Sigmoid colon (tissue), 7 donors: ENCODE data around the gene SMPDL3A. TPM values are rescaled to one million over a fixed set of nuclear protein-coding genes. Genes with fewer than 3 reads are reported as not detected.
"Not testable (repeated sequence)": the region's sequence is repeated elsewhere in the genome, so short reads cannot be mapped to it uniquely, and the experiment has no call there.

Experiments used
- DNase-seq: peaks from one replicate; pipeline ENCODE4 v3.0.0-alpha.2; 2019
- H3K27ac ChIP-seq, 4 donors: fragments of 200-600 bp; sonication (generic); one replicate each; pipeline ENCODE4 v1.5.1; 2016 to 2019; ENCODE audit warnings: mild to moderate bottlenecking in 1 of 4
- H3K27me3 ChIP-seq, 3 donors: fragments of 200-600 bp; sonication (generic); one replicate each; pipeline ENCODE4 v1.5.1; 2019; ENCODE audit warnings: mild to moderate bottlenecking in 1 of 3
- H3K36me3 ChIP-seq, 4 donors: fragments of 200-600 bp; sonication (generic); one replicate each; pipeline ENCODE4 v1.5.1; 2016 to 2019
- H3K4me1 ChIP-seq, 4 donors: fragments of 200-600 bp; sonication (generic); one replicate each; pipeline ENCODE4 v1.5.1; 2017 to 2019
- H3K4me3 ChIP-seq, 4 donors: fragments of 200-600 bp; sonication (generic); one replicate each; pipeline ENCODE4 v1.5.1; 2017 to 2019; ENCODE audit warnings: mild to moderate bottlenecking in 2 of 4, moderate library complexity in 1 of 4
- H3K9me3 ChIP-seq, 4 donors: fragments of 200-600 bp in 3 of 4; sonication (generic) in 3 of 4; one replicate each; pipeline versions ENCODE4 v1.5.1 to v1.6.1; 2013 to 2019
- EP300 ChIP-seq, 4 donors: sonication (generic); formaldehyde crosslinking; IDR thresholded peaks; one replicate each; pipeline ENCODE4 v1.6.1; 2017; ENCODE audit warnings: antibody characterized with exemption in 4 of 4
- POLR2A ChIP-seq, 2 donors: fragments of 450-650 bp; IDR thresholded peaks; one replicate each; pipeline ENCODE4 v1.6.1; 2016; ENCODE audit warnings: antibody characterized with exemption in 2 of 2, mild to moderate bottlenecking in 2 of 2, moderate library complexity in 2 of 2
- POLR2AphosphoS5 ChIP-seq, 4 donors: sonication (generic); formaldehyde crosslinking; IDR thresholded peaks; one replicate each; pipeline ENCODE4 v1.6.1; 2017; ENCODE audit warnings: antibody characterized with exemption in 4 of 4
- WGBS, 2 donors: extraction: QIAGEN DNeasy Blood & Tissue Kit; methylation state at CpG; one replicate each; pipeline ENCODE4 v1.1.7; 2013; 5-methylcytosine and 5-hydroxymethylcytosine counted together
- intact Hi-C: fragments of 100-400 bp; cut with DNase I; formaldehyde crosslinking; loops from one replicate; pipeline ENCODE4 v1.15.1; 2023
- polyA plus RNA-seq, 3 donors: library from polyadenylated mRNA; stranded (reverse); fragments of 200-250 nt; gene quantifications; one replicate each; pipeline ENCODE4 v1.2.3, GENCODE V29; 2013
- total RNA-seq, 4 donors: library from RNA; depleted of rRNA; stranded (reverse); fragments of >200 nt; gene quantifications; one replicate each; pipeline ENCODE4 v1.1.0, GENCODE V29; 2016
- TF ChIP-seq, protein P1 (sequence below), 4 experiments: fragments of 450-650 bp in 3 of 4; fragments of 200-600 bp in 1 of 4; IDR thresholded peaks; one replicate each; pipeline ENCODE4 v1.5.1; 2016 to 2019; ENCODE audit warnings: antibody characterized with exemption in 4 of 4, mild to moderate bottlenecking in 3 of 4, moderate library complexity in 2 of 4
- donor health status: healthy with polysubstance abuse.
- donor health status: Bipolar disorder and iron deficiency.
- donor health status: healthy.

The SMPDL3A gene
- total and polyA plus RNA-seq, 7 donors = 6.4 to 91.3 (median 11.9) TPM

DNA sequence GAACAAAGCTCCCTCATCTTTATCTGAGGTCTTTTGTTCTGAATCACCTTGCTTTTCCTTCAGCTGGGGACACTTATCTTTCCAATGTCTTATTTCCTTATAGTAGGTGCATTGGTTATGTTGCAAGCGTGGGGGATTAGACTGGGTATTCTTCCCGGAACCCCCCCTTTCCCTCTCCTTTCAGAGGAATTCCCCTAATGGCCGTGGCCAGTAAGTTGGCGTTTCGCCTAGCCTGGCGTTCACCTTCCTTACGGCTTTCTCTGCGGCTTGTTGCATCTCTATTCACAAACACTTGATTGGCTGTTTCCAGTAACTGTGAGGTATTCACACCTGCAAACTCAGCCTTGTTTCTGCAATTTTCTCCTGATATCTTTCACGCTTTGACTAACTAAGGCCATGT is 42.4 kb upstream of the SMPDL3A start:
- Histone ChIP-seq H3K27ac (no peak overlapping the region), H3K27me3 (no peaks in the 10 kb centered on the region), H3K9me3 (no peaks in the 10 kb centered on the region), H3K4me1 (no peaks in the 10 kb centered on the region), H3K36me3 (no peaks in the 10 kb centered on the region), H3K4me3 (no peak overlapping the region)
- no peak for TF ChIP-seq POLR2A (IDR thresholded peaks at IDR 0.05)
- TF ChIP-seq EP300 (IDR thresholded peaks at IDR 0.05) = no peak
- TF ChIP-seq POLR2AphosphoS5 (IDR thresholded peaks at IDR 0.05) = no peak
- TF ChIP-seq, protein P1, sequence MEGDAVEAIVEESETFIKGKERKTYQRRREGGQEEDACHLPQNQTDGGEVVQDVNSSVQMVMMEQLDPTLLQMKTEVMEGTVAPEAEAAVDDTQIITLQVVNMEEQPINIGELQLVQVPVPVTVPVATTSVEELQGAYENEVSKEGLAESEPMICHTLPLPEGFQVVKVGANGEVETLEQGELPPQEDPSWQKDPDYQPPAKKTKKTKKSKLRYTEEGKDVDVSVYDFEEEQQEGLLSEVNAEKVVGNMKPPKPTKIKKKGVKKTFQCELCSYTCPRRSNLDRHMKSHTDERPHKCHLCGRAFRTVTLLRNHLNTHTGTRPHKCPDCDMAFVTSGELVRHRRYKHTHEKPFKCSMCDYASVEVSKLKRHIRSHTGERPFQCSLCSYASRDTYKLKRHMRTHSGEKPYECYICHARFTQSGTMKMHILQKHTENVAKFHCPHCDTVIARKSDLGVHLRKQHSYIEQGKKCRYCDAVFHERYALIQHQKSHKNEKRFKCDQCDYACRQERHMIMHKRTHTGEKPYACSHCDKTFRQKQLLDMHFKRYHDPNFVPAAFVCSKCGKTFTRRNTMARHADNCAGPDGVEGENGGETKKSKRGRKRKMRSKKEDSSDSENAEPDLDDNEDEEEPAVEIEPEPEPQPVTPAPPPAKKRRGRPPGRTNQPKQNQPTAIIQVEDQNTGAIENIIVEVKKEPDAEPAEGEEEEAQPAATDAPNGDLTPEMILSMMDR (IDR thresholded peaks at IDR 0.05) = no peak
- WGBS, 2 donors = 85 to 92% methylated on average over 9 of the region's 9 CpGs
- DNase-seq = no peak
- intact Hi-C loops = no loop called here

DNA sequence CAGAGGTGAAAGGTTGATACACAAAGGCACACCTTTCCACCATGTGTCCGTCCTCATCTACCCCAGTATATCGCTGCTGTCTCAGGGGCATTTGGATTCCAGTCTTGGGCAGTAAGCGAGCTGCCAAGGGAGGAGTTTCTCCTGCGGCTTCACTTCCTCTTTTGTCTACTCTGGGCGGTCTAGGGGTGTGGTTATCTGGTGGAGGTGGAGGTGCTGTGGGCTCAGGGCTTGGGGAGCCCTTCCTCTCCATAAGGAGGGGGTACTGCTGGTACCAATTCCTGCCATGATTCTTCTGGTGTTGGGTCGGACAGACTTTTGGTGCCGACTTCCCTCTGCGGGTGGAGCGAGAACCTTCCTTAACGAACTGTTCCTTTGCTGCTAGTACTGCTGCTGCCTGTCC is 41.5 kb upstream of the SMPDL3A start:
- intact Hi-C loops = no loop called here
- Histone ChIP-seq H3K4me1 (no peaks in the 10 kb centered on the region), H3K36me3 (no peaks in the 10 kb centered on the region), H3K27ac (no peak overlapping the region), H3K27me3 (no peaks in the 10 kb centered on the region), H3K9me3 (no peaks in the 10 kb centered on the region), H3K4me3 (no peak overlapping the region)
- WGBS, 2 donors = 84 to 93% methylated on average over 10 of the region's 10 CpGs
- no peak for DNase-seq
- no peak for TF ChIP-seq POLR2A (IDR thresholded peaks at IDR 0.05)
- TF ChIP-seq, protein P1 (IDR thresholded peaks at IDR 0.05) = no peak
- TF ChIP-seq POLR2AphosphoS5 (IDR thresholded peaks at IDR 0.05) = no peak
- no peak for TF ChIP-seq EP300 (IDR thresholded peaks at IDR 0.05)

DNA sequence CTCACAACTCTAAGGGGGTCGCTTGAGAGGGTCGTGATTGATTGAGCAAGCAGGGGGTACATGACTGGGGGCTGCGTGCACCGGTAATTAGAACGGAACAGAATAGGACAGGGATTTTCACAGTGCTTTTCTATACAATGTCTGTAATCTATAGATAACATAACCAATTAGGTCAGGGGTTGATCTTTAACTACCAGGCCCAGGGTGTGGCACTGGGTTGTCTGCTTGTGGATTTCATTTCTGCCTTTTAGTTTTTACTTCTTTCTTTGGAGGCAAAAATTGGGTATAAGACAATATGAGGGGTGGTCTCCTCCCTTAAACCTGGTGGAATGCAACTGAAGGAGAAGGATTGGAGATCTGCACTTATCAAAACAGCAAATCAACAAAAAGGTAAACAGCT is 40.1 kb upstream of the SMPDL3A start:
- H3K36me3 ChIP-seq, H3K27ac ChIP-seq, DNase-seq, H3K4me1 ChIP-seq, H3K27me3 ChIP-seq, intact Hi-C loops, H3K4me3 ChIP-seq, H3K9me3 ChIP-seq: not testable (repeated sequence)
- 65 to 90% methylated on average over 5 of the region's 5 CpGs for WGBS, 2 donors

DNA sequence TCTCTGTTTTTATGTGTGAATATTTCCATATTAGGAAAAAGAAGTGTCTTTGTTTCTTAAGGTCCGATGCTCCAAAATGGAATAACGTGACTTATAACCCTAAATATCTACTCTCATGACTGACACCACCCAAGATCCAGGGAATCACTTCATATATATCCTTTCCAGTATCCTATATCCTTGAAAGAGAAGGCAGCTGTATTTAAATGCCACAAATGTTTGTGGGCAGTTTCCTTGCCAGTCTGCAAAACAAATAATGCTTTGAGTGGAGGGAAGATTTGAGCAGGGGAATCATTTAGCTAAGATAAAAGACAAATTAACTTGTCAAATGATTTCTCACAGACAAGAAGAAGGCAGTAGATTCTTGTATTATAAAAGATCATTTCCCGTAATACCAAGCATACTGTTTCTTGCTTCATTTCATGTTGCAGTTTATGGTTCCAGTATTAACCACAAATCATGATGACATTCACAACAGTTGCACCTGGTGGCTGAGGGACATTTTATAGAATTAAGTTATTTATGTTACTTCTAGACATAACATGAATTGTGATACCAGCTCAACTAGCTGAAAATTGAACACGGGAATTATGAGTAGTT is 39.5 kb upstream of the SMPDL3A start:
- no peak overlapping the region for H3K27ac ChIP-seq
- peaks cover 0 to 3% (median 0%) of the 10 kb centered on the region in 4 donors for H3K4me1 ChIP-seq
- WGBS, 2 donors = 85 to 86% methylated on average over 4 of the region's 4 CpGs
- intact Hi-C loops = no loop called here
- DNase-seq = no peak
- no peaks in the 10 kb centered on the region for H3K9me3 ChIP-seq
- TF ChIP-seq EP300 (IDR thresholded peaks at IDR 0.05) = no peak
- no peak for TF ChIP-seq POLR2A (IDR thresholded peaks at IDR 0.05)
- no peak for TF ChIP-seq POLR2AphosphoS5 (IDR thresholded peaks at IDR 0.05)
- TF ChIP-seq, protein P1 (IDR thresholded peaks at IDR 0.05) = no peak
- H3K36me3 ChIP-seq = no peaks in the 10 kb centered on the region
- H3K4me3 ChIP-seq = no peak overlapping the region
- H3K27me3 ChIP-seq = no peaks in the 10 kb centered on the region

DNA sequence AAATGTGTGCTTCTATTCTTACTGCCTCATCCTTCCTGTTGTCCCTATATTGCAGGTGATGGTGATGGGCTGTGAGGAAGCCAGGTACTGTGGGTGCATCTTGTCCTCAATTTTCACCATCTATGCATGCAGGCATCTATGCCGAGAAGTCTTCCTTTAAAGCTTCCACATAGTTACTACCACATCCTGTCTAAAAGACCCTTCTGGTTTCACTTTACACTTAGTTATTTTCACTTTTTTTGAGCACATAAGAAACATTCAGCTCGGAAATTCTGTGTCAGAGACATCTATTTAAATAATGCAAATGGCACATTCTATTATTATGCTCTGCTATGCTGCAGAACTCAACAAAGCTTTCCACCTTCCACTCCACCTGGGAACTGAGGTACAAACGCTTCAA is 37.7 kb upstream of the SMPDL3A start:
- no peaks in the 10 kb centered on the region for H3K36me3 ChIP-seq
- H3K4me3 ChIP-seq = no peak overlapping the region
- H3K4me1 ChIP-seq = peaks cover 0 to 3% (median 0%) of the 10 kb centered on the region in 4 donors
- intact Hi-C loops = no loop called here
- DNase-seq = no peak
- no peaks in the 10 kb centered on the region for H3K27me3 ChIP-seq
- TF ChIP-seq, protein P1 (IDR thresholded peaks at IDR 0.05) = no peak
- TF ChIP-seq EP300 (IDR thresholded peaks at IDR 0.05) (no peak), POLR2A (IDR thresholded peaks at IDR 0.05) (no peak), POLR2AphosphoS5 (IDR thresholded peaks at IDR 0.05) (no peak)
- H3K9me3 ChIP-seq = no peaks in the 10 kb centered on the region
- H3K27ac ChIP-seq = no peak overlapping the region
- WGBS, 2 donors = 52 to 78% methylated on average over 3 of the region's 3 CpGs
